HG02943 (cell line): ENCODE results near the gene ZNF283.
"Not testable (repeated sequence)": the region's sequence is repeated elsewhere in the genome, so short reads cannot be mapped to it uniquely, and the experiment has no call there.

ENCODE experiments used
- ATAC-seq: cut with Tn5 transposase; IDR thresholded peaks from one replicate; pipeline ENCODE4 v1.9.1; 2021; ENCODE audit warnings: mild to moderate bottlenecking, low read depth, moderate library complexity; ENCODE audit not compliant: unreplicated experiment

ZNF283 gene

GRCh38 chr19:43798546-43799409, 28.3 kb upstream of the ZNF283 start:
- no peak for ATAC-seq

- ATAC-seq: no peak
Observed at GRCh38 chr19:43799502-43800142, 27.5 kb upstream of the ZNF283 start.

- ATAC-seq: no peak
Observed at GRCh38 chr19:43802216-43802951, 24.7 kb upstream of the ZNF283 start, which contains the start of gene LYPD5. Gene LYPD5 (minus strand): TSS chr19:43802447. CDS start chr19:43802380, 67 bp downstream.

- ATAC-seq: no peak
Observed at GRCh38 chr19:43804432-43804831, 22.7 kb upstream of the ZNF283 start.

- not testable (repeated sequence) for ATAC-seq
Observed at GRCh38 chr19:43806401-43806800, 20.7 kb upstream of the ZNF283 start.

- ATAC-seq: no peak
Observed at GRCh38 chr19:43806848-43807247, 20.3 kb upstream of the ZNF283 start.

- no peak for ATAC-seq
Observed at GRCh38 chr19:43807651-43808050, 19.5 kb upstream of the ZNF283 start.

GRCh38 chr19:43809762-43810696, 17.1 kb upstream of the ZNF283 start:
- ATAC-seq: no peak

GRCh38 chr19:43811837-43812236, 15.3 kb upstream of the ZNF283 start:
- ATAC-seq: no peak

GRCh38 chr19:43812259-43812658, 14.9 kb upstream of the ZNF283 start:
- no peak for ATAC-seq

- ATAC-seq: no peak
Observed at GRCh38 chr19:43812688-43813087, 14.4 kb upstream of the ZNF283 start.

- ATAC-seq: no peak
Observed at GRCh38 chr19:43814663-43815352, 12.3 kb upstream of the ZNF283 start.

- not testable (repeated sequence) for ATAC-seq
Observed at GRCh38 chr19:43817454-43817853, 9.7 kb upstream of the ZNF283 start.

- ATAC-seq: no peak
Observed at GRCh38 chr19:43818500-43818899, 8.6 kb upstream of the ZNF283 start.

GRCh38 chr19:43820098-43820883, 6.8 kb upstream of the ZNF283 start:
- ATAC-seq: no peak

GRCh38 chr19:43820884-43821215, 6.3 kb upstream of the ZNF283 start:
- ATAC-seq: no peak

GRCh38 chr19:43823856-43824255, 3.3 kb upstream of the ZNF283 start:
- not testable (repeated sequence) for ATAC-seq

- ATAC-seq: not testable (repeated sequence)
Observed at GRCh38 chr19:43824572-43824971, 2.5 kb upstream of the ZNF283 start.

- ATAC-seq: no peak
Observed at GRCh38 chr19:43839139-43839538, 12.0 kb downstream of the ZNF283 start.
